HEK293T (cell line): ENCODE measurements around the gene NRG3.

Source experiments
- CTCF ChIA-PET: fragments of 350-600 bp; formaldehyde crosslinking; extraction: SDS; loops from one replicate; lab custom pipeline; 2021; ENCODE audit warnings: antibody characterized with exemption, inconsistent platforms; lab: Yijun Ruan, JAX
- POLR2A ChIA-PET: fragments of 350-600 bp; formaldehyde crosslinking; extraction: SDS; loops from one replicate; lab custom pipeline; 2020; ENCODE audit warnings: antibody characterized with exemption, inconsistent platforms; lab: Yijun Ruan, JAX
- DNase-seq: peaks from one replicate; pipeline ENCODE4 v3.0.0; 2012; ENCODE audit warnings: mixed read lengths; ENCODE audit errors: extremely low spot score
- ARNT ChIP-seq: fragments of 450-650 bp; IDR thresholded peaks from 2 replicates; pipeline ENCODE4 v1.6.1; 2017; ENCODE audit warnings: mild to moderate bottlenecking
- BHLHE40 ChIP-seq: fragments of 450-650 bp; IDR thresholded peaks from 2 replicates; pipeline ENCODE4 v1.6.1; 2016; ENCODE audit warnings: mild to moderate bottlenecking, moderate library complexity, borderline replicate concordance
- CTBP1 ChIP-seq: fragments of 450-650 bp; IDR thresholded peaks from 2 replicates; pipeline ENCODE4 v1.6.1; 2016; ENCODE audit warnings: borderline replicate concordance
- ELF4 ChIP-seq: fragments of 450-650 bp; IDR thresholded peaks from 2 replicates; pipeline ENCODE4 v1.6.1; 2017; ENCODE audit warnings: antibody characterized with exemption
- FOXA1 ChIP-seq: fragments of 450-650 bp; IDR thresholded peaks from 2 replicates; pipeline ENCODE4 v1.6.1; 2016; ENCODE audit warnings: mild to moderate bottlenecking
- FOXK2 ChIP-seq: fragments of 450-650 bp; IDR thresholded peaks from 2 replicates; pipeline ENCODE4 v1.6.1; 2016; ENCODE audit warnings: mild to moderate bottlenecking
- FOXM1 ChIP-seq: fragments of 450-650 bp; IDR thresholded peaks from 2 replicates; pipeline ENCODE4 v1.6.1; 2017; ENCODE audit warnings: mild to moderate bottlenecking, borderline replicate concordance
- HDGF ChIP-seq: fragments of 450-650 bp; IDR thresholded peaks from 2 replicates; pipeline ENCODE4 v1.6.1; 2017; ENCODE audit warnings: antibody characterized with exemption, borderline replicate concordance
- L3MBTL2 ChIP-seq: fragments of 450-650 bp; conservative IDR thresholded peaks from 2 replicates; pipeline ENCODE4 v1.6.1; 2016; ENCODE audit warnings: mild to moderate bottlenecking
- LEF1 ChIP-seq: fragments of 450-650 bp; IDR thresholded peaks from 2 replicates; pipeline ENCODE4 v1.6.1; 2017; ENCODE audit warnings: mild to moderate bottlenecking, borderline replicate concordance
- NFRKB ChIP-seq: fragments of 450-650 bp; IDR thresholded peaks from 2 replicates; pipeline ENCODE4 v1.6.1; 2016; ENCODE audit warnings: mild to moderate bottlenecking, moderate library complexity
- PKNOX1 ChIP-seq: fragments of 450-650 bp; IDR thresholded peaks from 2 replicates; pipeline ENCODE4 v1.6.1; 2016
- SP1 ChIP-seq: fragments of 450-650 bp; IDR thresholded peaks from 2 replicates; pipeline ENCODE4 v1.6.1; 2017
- SUZ12 ChIP-seq: fragments of 450-650 bp; IDR thresholded peaks from 2 replicates; pipeline ENCODE4 v1.6.1; 2016; ENCODE audit warnings: mild to moderate bottlenecking
- TARDBP ChIP-seq: fragments of 450-650 bp; IDR thresholded peaks from 2 replicates; pipeline ENCODE4 v1.6.1; 2016
- ZNF384 ChIP-seq: fragments of 450-650 bp; IDR thresholded peaks from 2 replicates; pipeline ENCODE4 v1.6.1; 2016

Gene NRG3

GRCh38 chr10:82092111-82092510 is 217.1 kb downstream of the NRG3 start:
- no peak for DNase-seq
- CTCF ChIA-PET, result no interaction called here
- POLR2A ChIA-PET, result no interaction called here
- TF ChIP-seq FOXM1 (no peak), FOXK2 (no peak), TARDBP (no peak), PKNOX1 (no peak), ZNF384 (no peak), CTBP1 (no peak), NFRKB (no peak), SUZ12 (no peak), ELF4 (no peak), FOXA1 (no peak), HDGF (no peak), L3MBTL2 (no peak)

GRCh38 chr10:82124713-82125112 is 249.7 kb downstream of the NRG3 start:
- ChIA-PET POLR2A (no interaction called here), CTCF (no interaction called here)
- no peak for DNase-seq
- TF ChIP-seq ZNF384, result no peak
- no peak for TF ChIP-seq TARDBP
- TF ChIP-seq ELF4, result no peak
- TF ChIP-seq SUZ12, result no peak
- TF ChIP-seq FOXM1, result no peak
- TF ChIP-seq FOXA1, result no peak
- no peak for TF ChIP-seq ARNT
- TF ChIP-seq PKNOX1, result no peak
- TF ChIP-seq SP1, result no peak
- no peak for TF ChIP-seq CTBP1
- no peak for TF ChIP-seq BHLHE40
- no peak for TF ChIP-seq NFRKB
- TF ChIP-seq HDGF, result no peak
- no peak for TF ChIP-seq LEF1
- TF ChIP-seq FOXK2, result no peak
- no peak for TF ChIP-seq L3MBTL2

- TF ChIP-seq SP1 (no peak), CTBP1 (no peak), FOXA1 (no peak), SUZ12 (no peak), ZNF384 (no peak), ELF4 (no peak), NFRKB (no peak), FOXM1 (no peak), ARNT (no peak), FOXK2 (no peak), LEF1 (no peak), HDGF (no peak), L3MBTL2 (no peak), TARDBP (no peak), BHLHE40 (no peak), PKNOX1 (no peak)
- ChIA-PET CTCF (no interaction called here), POLR2A (no interaction called here)
- DNase-seq, result no peak
These were observed 253.5 kb downstream of the NRG3 start for GRCh38 chr10:82128527-82128926.

GRCh38 chr10:82136103-82136502 is 261.1 kb downstream of the NRG3 start:
- DNase-seq, result no peak
- TF ChIP-seq HDGF (no peak), FOXM1 (no peak), BHLHE40 (no peak), L3MBTL2 (no peak), ARNT (no peak), CTBP1 (no peak), SP1 (no peak), ELF4 (no peak)
- ChIA-PET POLR2A (no interaction called here), CTCF (no interaction called here)

- no peak for TF ChIP-seq ELF4
- no peak for TF ChIP-seq PKNOX1
- no peak for TF ChIP-seq BHLHE40
- TF ChIP-seq FOXA1, result no peak
- no peak for TF ChIP-seq ZNF384
- TF ChIP-seq CTBP1, result no peak
- DNase-seq, result no peak
- POLR2A ChIA-PET, result no interaction called here
- CTCF ChIA-PET, result no interaction called here
These were observed 269.2 kb downstream of the NRG3 start for GRCh38 chr10:82144153-82144552.

- DNase-seq, result no peak
- TF ChIP-seq ZNF384 (no peak), FOXA1 (no peak), PKNOX1 (no peak), CTBP1 (no peak), SP1 (no peak), L3MBTL2 (no peak), FOXM1 (no peak), SUZ12 (no peak), BHLHE40 (no peak), FOXK2 (no peak), LEF1 (no peak), ARNT (no peak), TARDBP (no peak), NFRKB (no peak)
- ChIA-PET CTCF (no interaction called here), POLR2A (no interaction called here)
These were observed 273.8 kb downstream of the NRG3 start for GRCh38 chr10:82148764-82149163.
